Neuronal stem cell (in vitro differentiated cells): ENCODE data around the gene SLC38A8.

Experiments
- DNase-seq: peaks from one replicate; pipeline ENCODE4 v3.0.0-alpha.2; 2013; ENCODE audit warnings: low spot score
- H2AFZ ChIP-seq: one replicate; pipeline ENCODE4 v1.6.1; 2013; ENCODE audit warnings: mild to moderate bottlenecking, low read length, inconsistent platforms
- H2AK5ac ChIP-seq: 2 replicates; pipeline ENCODE4 v1.6.1; 2013; ENCODE audit warnings: low read depth, mild to moderate bottlenecking, inconsistent platforms, low read length, moderate library complexity, mixed read lengths
- H2BK120ac ChIP-seq: 2 replicates; pipeline ENCODE4 v1.6.1; 2013; ENCODE audit warnings: low read depth, mild to moderate bottlenecking, inconsistent platforms, low read length, moderate library complexity, mixed read lengths
- H2BK12ac ChIP-seq: one replicate; pipeline ENCODE4 v1.6.1; 2013; ENCODE audit warnings: low read length, inconsistent platforms
- H2BK15ac ChIP-seq: 2 replicates; pipeline ENCODE4 v1.6.1; 2013; ENCODE audit warnings: mild to moderate bottlenecking, low read length, inconsistent platforms, mixed read lengths
- H2BK5ac ChIP-seq: one replicate; pipeline ENCODE4 v1.6.1; 2013; ENCODE audit warnings: inconsistent platforms, mild to moderate bottlenecking, low read length, moderate library complexity
- H3K14ac ChIP-seq: one replicate; pipeline ENCODE4 v1.6.1; 2013; ENCODE audit warnings: low read length, inconsistent platforms
- H3K18ac ChIP-seq: 2 replicates; pipeline ENCODE4 v1.6.1; 2013; ENCODE audit warnings: low read length, inconsistent platforms
- H3K23ac ChIP-seq: 2 replicates; pipeline ENCODE4 v1.6.1; 2013; ENCODE audit warnings: low read depth, mild to moderate bottlenecking, mixed read lengths, low read length, inconsistent platforms; ENCODE audit not compliant: poor library complexity
- H3K27ac ChIP-seq: replicated peaks from 3 replicates; pipeline ENCODE4 v1.5.1; 2013; ENCODE audit warnings: low read length, inconsistent platforms
- H3K27me3 ChIP-seq, 3 experiments: 2 replicates each; pipeline ENCODE4 v1.6.1; 2013; ENCODE audit warnings: low read length in 3 of 3, mild to moderate bottlenecking in 2 of 3, inconsistent platforms in 1 of 3, low read depth in 1 of 3, mixed read lengths in 1 of 3, moderate library complexity in 1 of 3; ENCODE audit not compliant: control insufficient read depth in 3 of 3, insufficient read depth in 3 of 3
- H3K36me3 ChIP-seq, 2 donors: replicated peaks in 1 of 2; 2 replicates each; pipeline ENCODE4 v1.6.1; 2013; ENCODE audit warnings: low read length in 2 of 2; ENCODE audit not compliant: control insufficient read depth in 2 of 2, insufficient read depth in 2 of 2
- H3K4ac ChIP-seq: 2 replicates; pipeline ENCODE4 v1.6.1; 2013; ENCODE audit warnings: inconsistent platforms, mild to moderate bottlenecking, low read length, moderate library complexity
- H3K4me1 ChIP-seq, 2 donors: 1 replicate in 1 of 2; 2 replicates in 1 of 2; pipeline ENCODE4 v1.6.1; 2013; ENCODE audit warnings: low read length in 2 of 2, low read depth in 1 of 2; ENCODE audit not compliant: control insufficient read depth in 2 of 2, insufficient read depth in 1 of 2
- H3K4me2 ChIP-seq: one replicate; pipeline ENCODE4 v1.6.1; 2013; ENCODE audit warnings: mild to moderate bottlenecking, low read length, inconsistent platforms; ENCODE audit not compliant: insufficient read depth, poor library complexity, severe bottlenecking
- H3K4me3 ChIP-seq, 2 donors: 2 replicates each; pipeline ENCODE4 v1.5.1; 2013; ENCODE audit warnings: low read length in 2 of 2, mild to moderate bottlenecking in 2 of 2, inconsistent platforms in 1 of 2, moderate library complexity in 1 of 2
- H3K79me1 ChIP-seq: one replicate; pipeline ENCODE4 v1.6.1; 2013; ENCODE audit warnings: low read depth, mild to moderate bottlenecking, inconsistent platforms, low read length, moderate library complexity
- H3K9ac ChIP-seq: one replicate; pipeline ENCODE4 v1.6.1; 2013; ENCODE audit warnings: mild to moderate bottlenecking, low read depth, low read length, inconsistent platforms; ENCODE audit not compliant: poor library complexity
- H3K9me3 ChIP-seq, 2 donors: replicated peaks in 1 of 2; 2 replicates each; pipeline versions ENCODE3 to v1.6.1; 2013; ENCODE audit warnings: low read length in 2 of 2, mild to moderate bottlenecking in 2 of 2, inconsistent platforms in 1 of 2, low read depth in 1 of 2, mixed read lengths in 1 of 2, moderate library complexity in 1 of 2; ENCODE audit not compliant: control insufficient read depth in 2 of 2, insufficient read depth in 1 of 2
- H4K8ac ChIP-seq: one replicate; pipeline ENCODE4 v1.6.1; 2013; ENCODE audit warnings: low read depth, mild to moderate bottlenecking, inconsistent platforms, low read length, moderate library complexity
- H4K91ac ChIP-seq: one replicate; pipeline ENCODE4 v1.6.1; 2013; ENCODE audit warnings: low read length, low read depth, mild to moderate bottlenecking, inconsistent platforms; ENCODE audit not compliant: poor library complexity
- WGBS, 2 donors: extraction: QIAGEN DNeasy Blood & Tissue Kit; methylation state at CpG; one replicate each; pipeline ENCODE4 v1.1.7; 2013; ENCODE audit warnings: missing lambda C conversion rate in 2 of 2, mixed read lengths in 1 of 2; ENCODE audit not compliant: insufficient read length in 2 of 2, insufficient replicate concordance in 1 of 2; ENCODE audit errors: extremely low coverage in 2 of 2; 5-methylcytosine and 5-hydroxymethylcytosine counted together

Gene SLC38A8

DNA sequence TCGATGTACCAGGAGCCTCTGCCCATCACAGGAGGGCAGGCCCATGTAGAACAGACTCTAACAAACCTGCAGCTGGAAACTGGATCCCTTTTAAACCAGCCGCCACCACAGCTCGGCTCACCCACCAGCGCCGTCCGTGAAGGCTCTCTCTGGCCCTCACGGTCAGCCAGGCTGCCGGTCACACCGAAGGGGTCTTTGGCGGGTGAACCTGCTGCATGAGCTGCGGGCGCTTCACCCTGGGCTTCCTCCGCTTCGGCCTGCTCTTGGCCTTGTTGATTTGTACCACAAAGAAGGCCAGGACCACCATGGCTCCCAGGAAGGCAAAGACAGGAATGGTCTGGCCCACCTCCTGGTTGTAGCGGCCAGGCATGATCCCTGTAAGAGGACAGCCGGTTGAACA, 11.7 kb upstream of the SLC38A8 start:
- Histone ChIP-seq H3K4me3 (no peak overlapping the region), H3K27me3 (no peaks in the 10 kb centered on the region), H3K18ac (peak overlapping the region; percentile 38), H2BK120ac (no peak overlapping the region), H3K9ac (no peak overlapping the region), H3K4me1 (peaks cover 0 to 1% of the 10 kb centered on the region in 2 donors), H2BK5ac (peak overlapping the region; percentile 62), H3K27ac (no peak overlapping the region), H3K79me1 (peaks cover 2% of the 10 kb centered on the region), H3K4ac (peak overlapping the region; percentile 32), H4K8ac (no peak overlapping the region), H3K14ac (peak overlapping the region; percentile 94), H2AK5ac (no peak overlapping the region), H2BK15ac (no peak overlapping the region), H3K23ac (no peak overlapping the region), H3K4me2 (no peak overlapping the region), H4K91ac (no peak overlapping the region), H3K36me3 (peaks cover 30 to 83% of the 10 kb centered on the region in 2 donors), H2AFZ (no peak overlapping the region), H2BK12ac (peak overlapping the region; percentile 52), H3K9me3 (peaks cover 0 to 2% of the 10 kb centered on the region in 2 donors)
- no peak for DNase-seq
- WGBS, 2 donors, result no CpG with 5 or more reads among the region's 16 CpGs

DNA sequence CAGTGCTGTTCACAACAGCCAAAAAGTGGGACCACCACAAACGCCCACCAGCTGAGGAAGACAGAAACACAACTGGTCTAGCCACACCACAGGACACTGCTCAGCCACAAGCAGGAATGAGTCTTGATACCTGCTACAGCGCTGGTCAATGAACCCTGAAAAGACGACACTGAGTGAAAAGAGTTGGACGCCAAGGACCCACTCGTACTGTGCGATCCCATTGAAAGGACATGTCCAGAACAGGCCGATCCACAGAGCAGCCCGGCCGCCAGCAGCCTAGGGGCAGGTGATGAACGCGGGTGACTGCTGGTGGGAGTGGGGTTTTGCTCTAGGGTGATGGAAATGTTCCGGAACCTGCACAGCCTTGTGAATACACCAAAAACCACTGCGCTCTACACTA, 10.6 kb upstream of the SLC38A8 start:
- Histone ChIP-seq H2BK12ac (no peak overlapping the region), H2AK5ac (no peak overlapping the region), H3K4ac (no peak overlapping the region), H3K79me1 (peaks cover 2% of the 10 kb centered on the region), H3K36me3 (peaks cover 26 to 78% of the 10 kb centered on the region in 2 donors), H2BK120ac (no peak overlapping the region), H3K23ac (no peak overlapping the region), H3K27me3 (no peaks in the 10 kb centered on the region), H3K14ac (peak overlapping the region; percentile 38), H3K18ac (no peak overlapping the region), H4K8ac (no peak overlapping the region), H2AFZ (no peak overlapping the region), H4K91ac (no peak overlapping the region), H3K9me3 (peaks cover 0 to 2% of the 10 kb centered on the region in 2 donors), H3K4me2 (no peak overlapping the region), H3K4me1 (peaks cover 2 to 3% of the 10 kb centered on the region in 2 donors), H3K9ac (peak overlapping the region; percentile 60), H3K27ac (no peak overlapping the region), H3K4me3 (no peak overlapping the region), H2BK15ac (no peak overlapping the region), H2BK5ac (no peak overlapping the region)
- no CpG with 5 or more reads among the region's 13 CpGs for WGBS, 2 donors
- no peak for DNase-seq

- Histone ChIP-seq H3K9ac (peak overlapping the region; percentile 15), H2AK5ac (no peak overlapping the region), H3K4me2 (no peak overlapping the region), H4K8ac (peak overlapping the region; percentile 23), H3K18ac (peak overlapping the region; percentile 13), H4K91ac (no peak overlapping the region), H2BK12ac (no peak overlapping the region), H3K14ac (no peak overlapping the region), H2BK15ac (no peak overlapping the region), H2AFZ (no peak overlapping the region), H3K36me3 (peaks cover 18 to 67% of the 10 kb centered on the region in 2 donors), H3K4me3 (no peak overlapping the region), H3K4me1 (peaks cover 5 to 7% of the 10 kb centered on the region in 2 donors), H2BK5ac (no peak overlapping the region), H3K9me3 (peaks cover 0 to 2% of the 10 kb centered on the region in 2 donors), H3K79me1 (peaks cover 2% of the 10 kb centered on the region), H3K23ac (peak overlapping the region; percentile 85), H2BK120ac (no peak overlapping the region), H3K27ac (no peak overlapping the region), H3K27me3 (no peaks in the 10 kb centered on the region), H3K4ac (no peak overlapping the region)
- no CpG with 5 or more reads among the region's 27 CpGs for WGBS, 2 donors
- DNase-seq, result no peak
Measured at GRCh38 chr16:84052071-84052622, 9.6 kb upstream of the SLC38A8 start.

GRCh38 chr16:84050316-84050715, 7.7 kb upstream of the SLC38A8 start:
- no peak overlapping the region for H2BK12ac ChIP-seq

More at GRCh38 chr16:84050316-84050715, 7.7 kb upstream of the SLC38A8 start:
- Histone ChIP-seq H3K18ac (no peak overlapping the region), H2BK120ac (no peak overlapping the region), H3K27ac (no peak overlapping the region), H3K9me3 (peaks cover 0 to 2% of the 10 kb centered on the region in 2 donors), H3K36me3 (peaks cover 14 to 48% of the 10 kb centered on the region in 2 donors), H4K91ac (no peak overlapping the region), H2BK5ac (no peak overlapping the region), H3K4me2 (no peak overlapping the region), H3K4ac (no peak overlapping the region), H3K79me1 (peaks cover 2% of the 10 kb centered on the region), H3K4me1 (peaks cover 7 to 8% of the 10 kb centered on the region in 2 donors), H3K4me3 (no peak overlapping the region), H3K27me3 (no peaks in the 10 kb centered on the region), H3K9ac (no peak overlapping the region), H2BK15ac (no peak overlapping the region), H3K23ac (no peak overlapping the region), H3K14ac (no peak overlapping the region), H2AFZ (no peak overlapping the region), H4K8ac (no peak overlapping the region), H2AK5ac (no peak overlapping the region)
- no CpG with 5 or more reads among the region's 9 CpGs for WGBS, 2 donors
- DNase-seq, result no peak
